ENCODE results near the gene SLC39A7.
A peak's percentile ranks its signal among the peaks of the same experiment; 100 is the strongest.

SLC39A7 gene

GRCh38 chr6:33190504-33191107 is 10.1 kb upstream of the SLC39A7 start:
- DNase-seq: no peak

GRCh38 chr6:33191383-33192104 is 9.1 kb upstream of the SLC39A7 start:
- no peak for DNase-seq

- DNase-seq: peak; percentile 47
These were observed 8.5 kb upstream of the SLC39A7 start, which contains the start of gene COL11A2 for GRCh38 chr6:33192105-33192646. TSS of gene COL11A2 (minus strand) at chr6:33192467. CDS start at chr6:33192240, 227 bp downstream.

DNA sequence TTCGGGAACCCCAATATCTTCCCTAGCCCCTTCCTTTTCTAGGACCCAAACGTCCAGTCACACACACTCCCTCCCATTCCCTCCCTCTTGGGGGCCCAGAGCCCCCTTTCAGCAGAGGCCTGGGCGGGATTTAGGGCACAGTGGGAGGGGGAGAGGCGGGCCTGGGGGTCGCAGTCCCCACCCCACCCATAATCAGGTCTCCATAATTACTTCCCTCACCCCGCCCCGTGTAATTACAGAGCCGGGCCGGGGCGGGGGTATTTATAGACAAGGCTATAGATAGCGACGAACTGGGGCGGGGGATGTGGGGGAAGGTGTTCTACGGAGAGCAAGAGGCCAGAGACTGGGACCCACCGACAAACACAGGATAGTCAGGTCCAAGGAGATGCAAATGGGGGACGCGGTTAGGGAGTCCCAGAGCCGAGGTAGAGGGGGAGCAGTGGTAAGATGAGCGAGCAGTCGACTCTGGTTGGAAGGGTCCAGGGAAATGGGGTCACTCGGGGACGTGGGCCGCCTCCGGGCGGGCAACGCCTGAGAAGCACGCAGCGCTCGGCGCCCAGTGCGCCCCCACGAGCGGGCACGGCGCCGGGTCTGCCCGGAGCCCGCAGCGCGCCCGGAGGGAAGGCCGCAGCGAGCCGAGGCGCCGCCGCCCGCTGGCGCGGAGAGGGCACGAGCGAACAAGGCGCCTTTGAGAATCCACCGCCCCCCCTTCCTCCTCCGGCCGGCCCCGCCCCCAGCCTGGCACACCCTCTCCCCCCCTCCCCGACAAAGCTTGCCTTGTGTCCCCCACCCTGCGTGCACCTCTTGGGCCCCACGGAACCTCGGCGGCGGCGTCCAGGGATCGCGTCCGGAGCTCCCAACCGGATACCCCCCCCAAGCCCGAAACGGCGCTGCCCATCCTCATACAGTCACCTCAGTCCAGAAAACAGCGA is 7.7 kb upstream of the SLC39A7 start:
- DNase-seq: peak; percentile 57

DNA sequence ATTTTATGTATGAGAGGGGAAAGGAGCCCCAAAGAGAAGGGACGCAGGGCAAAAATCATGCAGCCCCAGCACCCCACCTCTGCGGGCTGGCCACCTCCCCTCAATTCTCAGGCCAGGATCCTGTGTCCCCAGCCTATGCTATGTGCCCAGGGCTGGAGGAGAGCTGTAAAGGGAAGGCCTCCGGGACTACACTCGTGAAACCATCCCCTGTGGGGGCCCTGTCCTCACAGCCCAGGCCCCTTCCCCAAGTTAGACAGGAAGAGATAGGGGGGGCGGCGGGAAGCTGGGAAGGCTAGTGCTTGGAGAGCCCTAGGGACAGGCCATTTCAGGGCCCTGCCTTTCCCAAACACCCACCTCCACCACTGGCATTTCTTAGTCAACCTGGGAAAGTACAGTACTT is 7.0 kb upstream of the SLC39A7 start:
- peak; percentile 32 for DNase-seq

- DNase-seq: no peak
These were observed 6.2 kb upstream of the SLC39A7 start for GRCh38 chr6:33194431-33194979.

DNA sequence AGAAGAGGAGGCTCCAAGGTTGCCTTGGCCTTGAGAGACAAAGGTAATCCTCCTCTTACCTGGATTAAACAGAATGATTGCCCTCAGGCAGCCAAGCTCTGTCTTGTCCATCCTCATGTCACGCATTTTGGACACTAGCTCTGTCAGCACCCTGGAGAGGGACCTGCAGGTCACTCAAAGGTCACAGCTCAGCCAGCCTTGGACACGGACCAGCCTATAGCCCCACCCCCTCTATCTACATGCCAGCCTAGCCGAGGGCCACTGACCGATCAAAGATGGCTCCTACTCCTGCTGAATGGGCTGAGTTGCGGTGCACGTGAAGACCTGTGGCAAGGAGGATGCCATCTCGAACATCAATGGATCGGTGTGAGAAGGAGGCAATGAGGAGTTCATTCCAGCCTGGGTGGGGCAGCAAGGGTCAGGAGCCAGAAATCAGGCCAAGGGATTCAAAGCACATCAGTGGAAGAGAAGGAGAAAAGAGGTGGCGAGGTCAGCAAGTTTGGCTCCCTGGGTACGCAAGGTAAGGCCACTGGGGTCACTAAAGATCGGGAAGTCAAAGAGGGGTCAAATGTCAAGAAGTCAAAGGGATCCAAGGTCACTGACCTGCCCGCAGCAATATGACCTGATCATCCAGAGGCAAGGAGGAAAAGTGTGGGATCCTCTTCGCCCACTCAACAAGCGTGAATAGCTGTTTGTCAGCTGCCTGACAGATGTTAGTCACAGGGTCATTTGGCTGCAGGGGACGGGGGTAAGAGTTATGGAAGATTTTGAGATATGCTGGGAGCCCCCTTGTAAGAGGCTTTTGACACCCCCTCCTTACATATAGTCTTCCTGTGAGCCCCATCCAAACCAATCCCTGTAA is 5.1 kb upstream of the SLC39A7 start:
- no peak for DNase-seq

DNA sequence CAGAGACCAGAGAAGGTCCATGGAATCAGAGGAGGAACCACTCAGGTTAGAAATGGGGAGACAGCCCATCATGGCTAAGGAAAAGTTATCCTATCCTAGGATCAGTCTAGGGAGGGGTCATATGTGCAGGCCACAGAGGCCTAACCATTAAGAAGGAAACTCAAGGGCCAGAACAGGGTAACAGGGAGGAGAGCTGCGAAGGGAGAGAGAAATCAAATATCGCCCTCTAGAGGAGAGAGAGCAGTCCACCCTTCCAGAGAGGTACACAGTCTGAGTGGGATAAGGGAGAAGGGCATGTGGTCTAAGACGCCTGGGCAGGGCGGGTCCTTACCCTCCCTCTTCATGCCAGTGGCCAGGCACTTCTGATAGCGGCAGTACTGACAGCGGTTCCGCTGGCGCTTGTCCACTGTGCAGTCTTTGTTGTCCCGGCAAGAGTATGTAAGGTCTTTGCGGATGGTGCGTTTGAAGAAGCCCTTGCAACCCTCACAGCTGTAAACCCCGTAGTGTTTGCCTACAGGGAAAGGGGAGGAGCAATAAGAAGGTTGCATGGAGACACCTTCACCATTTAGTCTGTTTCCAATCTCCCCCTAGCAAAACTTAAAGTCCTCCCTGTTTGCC is 3.1 kb upstream of the SLC39A7 start:
- peak; percentile 51 for DNase-seq

DNA sequence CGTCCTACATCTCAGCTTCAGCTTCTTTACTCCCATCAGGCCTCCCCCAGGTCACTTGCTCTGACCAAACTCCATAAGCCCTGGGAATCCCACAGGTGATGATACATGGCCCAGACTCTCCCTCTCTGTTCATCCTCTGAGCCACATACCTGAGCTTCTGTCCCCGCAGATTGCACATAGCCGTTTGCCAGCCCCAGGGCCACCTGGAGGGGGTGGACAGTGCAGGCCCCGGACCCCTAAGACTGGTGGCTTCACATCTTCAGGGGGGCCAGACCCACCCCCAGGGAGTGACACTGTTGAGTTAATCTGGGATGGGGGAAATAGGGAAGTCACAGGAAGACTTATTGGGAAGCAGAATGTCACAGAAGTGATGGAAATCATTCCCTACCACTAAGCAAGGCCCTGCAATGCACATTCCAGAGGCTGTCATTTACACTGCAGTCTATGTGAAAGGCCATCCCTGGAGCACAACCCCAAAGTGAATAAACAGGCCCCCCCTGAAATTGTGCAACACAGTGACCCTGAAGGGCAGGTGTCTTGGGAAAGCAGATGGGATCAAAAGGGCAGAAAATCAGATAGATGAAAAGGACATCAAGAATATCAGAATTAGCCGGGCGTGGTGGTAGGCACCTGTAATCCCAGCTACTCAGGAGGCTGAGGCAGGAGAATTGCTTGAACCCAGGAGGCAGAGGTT is 2.4 kb upstream of the SLC39A7 start:
- no peak for DNase-seq

DNA sequence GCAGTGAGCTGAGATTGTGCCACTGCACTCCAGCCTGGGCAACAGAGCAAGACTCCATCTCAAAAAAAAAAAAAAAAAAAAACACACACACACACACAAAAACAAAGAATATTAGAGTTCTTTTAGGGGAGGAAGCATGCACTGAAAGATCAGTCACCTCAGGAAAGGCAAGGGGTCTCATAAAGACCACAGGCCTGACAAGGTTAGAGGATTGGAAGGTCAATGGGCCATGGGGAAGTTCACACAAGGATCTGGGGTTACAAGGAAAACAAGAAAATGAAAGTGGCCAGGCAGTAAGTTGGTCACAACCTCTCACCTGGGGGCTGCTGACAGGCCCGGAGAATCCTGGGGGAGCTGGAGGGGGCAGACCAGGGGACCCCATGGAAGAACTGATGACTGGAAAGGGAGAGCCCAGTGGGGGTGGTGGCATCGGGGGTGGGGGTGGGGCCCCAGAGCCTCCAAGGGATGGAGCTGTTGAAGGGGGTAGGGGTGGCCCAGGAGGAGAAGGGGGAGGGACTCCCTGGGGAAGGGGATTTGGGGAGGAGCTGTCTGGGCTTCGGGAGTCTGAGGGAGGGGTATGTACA is 1.7 kb upstream of the SLC39A7 start:
- DNase-seq: no peak

- DNase-seq: no peak
These were observed 914 bp upstream of the SLC39A7 start for GRCh38 chr6:33199687-33200218.

GRCh38 chr6:33201147-33201545 is 479 bp downstream of the SLC39A7 start:
- DNase-seq: no peak

DNA sequence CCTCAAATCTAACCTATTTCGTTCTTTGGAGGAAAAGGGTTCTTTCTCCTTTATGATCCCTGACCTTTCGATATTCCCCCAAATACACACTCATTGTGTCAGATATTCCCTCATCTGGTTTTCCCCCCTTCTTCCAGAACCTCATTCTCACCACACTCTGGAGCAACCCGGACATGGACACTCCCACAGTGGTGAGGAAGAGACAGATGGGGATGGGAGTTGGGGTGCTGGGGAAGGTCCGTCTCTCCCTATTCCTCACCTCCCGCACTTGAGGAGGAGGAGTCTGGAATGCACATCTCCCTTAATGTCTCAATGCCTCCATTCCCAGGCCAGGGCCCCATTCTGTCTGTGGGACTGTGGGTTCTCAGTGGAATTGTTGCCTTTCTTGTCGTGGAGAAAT is 1.3 kb downstream of the SLC39A7 start:
- DNase-seq: no peak

DNA sequence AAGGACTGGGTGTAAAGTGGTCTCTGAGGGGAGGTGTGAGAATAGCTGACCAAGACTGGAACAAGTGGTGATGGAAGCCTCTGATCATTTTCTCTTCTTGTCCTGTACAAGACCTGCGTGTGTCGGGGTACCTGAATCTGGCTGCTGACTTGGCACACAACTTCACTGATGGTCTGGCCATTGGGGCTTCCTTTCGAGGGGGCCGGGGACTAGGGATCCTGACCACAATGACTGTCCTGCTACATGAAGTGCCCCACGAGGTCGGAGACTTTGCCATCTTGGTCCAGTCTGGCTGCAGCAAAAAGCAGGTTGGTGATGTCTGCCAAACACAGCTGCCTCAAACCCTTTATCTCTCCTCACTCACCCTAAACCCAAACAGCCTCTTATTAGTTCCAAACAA is 2.1 kb downstream of the SLC39A7 start:
- DNase-seq: no peak

GRCh38 chr6:33203443-33204164 is 2.9 kb downstream of the SLC39A7 start:
- no peak for DNase-seq

- no peak for DNase-seq
These were observed 3.4 kb downstream of the SLC39A7 start for GRCh38 chr6:33204165-33204414.

DNA sequence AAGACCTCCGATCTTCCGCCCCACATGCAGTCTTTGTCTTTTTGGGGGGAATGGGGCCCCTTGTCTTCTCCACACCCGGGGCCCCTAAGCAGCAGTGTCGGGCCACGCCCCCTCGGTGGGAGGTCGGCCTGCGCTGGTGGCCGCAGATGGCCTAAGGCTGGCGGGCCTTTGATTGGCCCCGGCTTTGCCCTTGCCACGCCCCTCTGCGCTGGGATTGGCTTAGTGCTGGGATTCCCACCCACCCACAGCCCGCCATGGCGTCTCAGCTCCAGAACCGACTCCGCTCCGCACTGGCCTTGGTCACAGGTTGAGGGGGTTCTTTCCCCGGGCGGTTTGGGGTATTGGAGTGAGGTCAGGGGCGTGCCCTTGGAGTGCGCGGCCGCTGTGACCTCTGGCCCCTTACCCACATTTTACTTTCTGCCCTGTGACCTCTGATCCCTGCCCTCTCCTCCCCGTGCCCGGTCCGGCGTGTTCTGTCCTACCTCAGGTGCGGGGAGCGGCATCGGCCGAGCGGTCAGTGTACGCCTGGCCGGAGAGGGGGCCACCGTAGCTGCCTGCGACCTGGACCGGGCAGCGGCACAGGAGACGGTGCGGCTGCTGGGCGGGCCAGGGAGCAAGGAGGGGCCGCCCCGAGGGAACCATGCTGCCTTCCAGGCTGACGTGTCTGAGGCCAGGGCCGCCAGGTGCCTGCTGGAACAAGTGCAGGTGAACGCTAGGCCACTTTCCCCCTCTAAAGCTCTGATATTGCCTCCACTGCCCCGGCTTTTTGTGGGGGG is 3.9 kb downstream of the SLC39A7 start, which contains the start of gene HSD17B8:
HSD17B8 (plus strand) TSS at position 241 of the 776 bp plus-strand sequence; CDS start at position 255, 14 bp downstream.
- peak; percentile 93 for DNase-seq

- DNase-seq: no peak
These were observed 4.7 kb downstream of the SLC39A7 start for GRCh38 chr6:33205191-33206026.

Data from retina (tissue), 1 donor.